K562 (cell line): Measurements from ENCODE around the gene CLSTN2. TPM values are rescaled to one million over a fixed set of nuclear protein-coding genes. Genes with fewer than 3 reads are reported as not detected.

Experiments used
- ATAC-seq: fragments of 200-7000 bp; cut with Tn5 transposase; 3 replicates; pipeline ENCODE4 v1.9.1; 2020; ENCODE audit warnings: moderate library complexity
- BruUV-seq: library from RNA; stranded (reverse); fragments of 400-500 nt; replicated peaks from 2 replicates; lab custom pipeline; 2021; lab: Mats Ljungman, UMichigan
- CTCF ChIA-PET: fragments of 300-600 bp; formaldehyde crosslinking; extraction: SDS; loops from one replicate; lab custom pipeline; 2021; ENCODE audit warnings: low intra/inter-chr PET ratio; lab: Yijun Ruan, JAX
- POLR2A ChIA-PET: fragments of 300-600, 350-650 bp; sonication (Branson Sonifier 250); formaldehyde crosslinking; extraction: SDS; loops from one replicate; lab custom pipeline; 2021; ENCODE audit warnings: antibody characterized with exemption, inconsistent platforms; lab: Yijun Ruan, JAX
- DNase-seq, 4 experiments: peaks; one replicate each; pipeline versions ENCODE4 v3.0.0 to v3.0.0-alpha.2; 2011 to 2018; ENCODE audit warnings: low spot score in 3 of 4, mixed read lengths in 3 of 4; ENCODE audit errors: extremely low read depth in 1 of 4
- FAIRE-seq: peaks from 2 replicates; lab custom pipeline; 2011; peaks lifted over from hg19 to GRCh38; lab: Jason Lieb, UNC
- H2AFZ ChIP-seq: 2 replicates; pipeline ENCODE4 v1.6.0; 2011; ENCODE audit warnings: low read depth, low read length, control low read depth, inconsistent platforms
- H3K27ac ChIP-seq: fragments of 200-600 bp; 3 replicates; pipeline ENCODE4 v1.8.0; 2011; ENCODE audit warnings: low read depth, mild to moderate bottlenecking, control low read depth, inconsistent platforms, low read length, moderate library complexity, mixed read lengths; ENCODE audit errors: extremely low read depth
- H3K27me3 ChIP-seq, 2 experiments: fragments of 300-600 bp in 1 of 2; 2 replicates in 1 of 2; 3 replicates in 1 of 2; pipeline versions ENCODE4 v1.6.0 to v1.8.0; 2011; ENCODE audit warnings: inconsistent platforms in 2 of 2, low read length in 2 of 2, mild to moderate bottlenecking in 1 of 2, mixed read lengths in 1 of 2, moderate library complexity in 1 of 2; ENCODE audit not compliant: control insufficient read depth in 2 of 2, insufficient read depth in 2 of 2
- H3K36me3 ChIP-seq: fragments of 300-600 bp; 3 replicates; pipeline ENCODE4 v1.8.0; 2011; ENCODE audit warnings: mild to moderate bottlenecking, low read length, inconsistent platforms; ENCODE audit not compliant: control insufficient read depth, insufficient read depth
- H3K4me1 ChIP-seq, 2 experiments: fragments of 200-600 bp in 1 of 2; replicated peaks in 1 of 2; 2 replicates in 1 of 2; 3 replicates in 1 of 2; pipeline versions ENCODE4 v1.5.1 to v1.8.0; 2011; ENCODE audit warnings: inconsistent platforms in 2 of 2, low read length in 2 of 2, mild to moderate bottlenecking in 1 of 2, mixed read lengths in 1 of 2, moderate library complexity in 1 of 2; ENCODE audit not compliant: control insufficient read depth in 2 of 2, insufficient read depth in 2 of 2
- H3K4me2 ChIP-seq: 2 replicates; pipeline ENCODE4 v1.6.1; 2011; ENCODE audit warnings: low read length, control low read depth, inconsistent platforms, mixed read lengths; ENCODE audit not compliant: insufficient read depth
- H3K4me3 ChIP-seq: fragments of 200-600 bp; sonication (generic), shearing (Covaris generic); 2 replicates; pipeline ENCODE4 v1.5.1; 2016; ENCODE audit warnings: control low read depth, inconsistent platforms
- H3K79me2 ChIP-seq: fragments of 200-600 bp; 3 replicates; pipeline ENCODE4 v1.8.0; 2011; ENCODE audit warnings: low read length, inconsistent platforms; ENCODE audit not compliant: control insufficient read depth, insufficient read depth
- H3K9ac ChIP-seq, 2 experiments: 2 replicates each; pipeline versions ENCODE4 v1.6.0 to v1.6.1; 2011; ENCODE audit warnings: low read depth in 2 of 2, low read length in 2 of 2, control low read depth in 1 of 2, inconsistent platforms in 1 of 2, mild to moderate bottlenecking in 1 of 2, mixed read lengths in 1 of 2; ENCODE audit not compliant: insufficient read depth in 1 of 2
- H3K9me1 ChIP-seq: one replicate; pipeline ENCODE4 v1.6.0; 2011; ENCODE audit warnings: inconsistent platforms, mild to moderate bottlenecking, low read length, moderate library complexity; ENCODE audit not compliant: control insufficient read depth, insufficient read depth
- H3K9me3 ChIP-seq: replicated peaks from 2 replicates; pipeline ENCODE4 v1.5.1; 2011; ENCODE audit warnings: low read depth, low read length, inconsistent platforms; ENCODE audit not compliant: control insufficient read depth, insufficient read depth
- H4K20me1 ChIP-seq: replicated peaks from 2 replicates; pipeline ENCODE4 v1.6.1; 2011; ENCODE audit warnings: low read length, inconsistent platforms, mixed read lengths; ENCODE audit not compliant: control insufficient read depth, insufficient read depth
- CBFA2T2 ChIP-seq: fragments of 450-650 bp; conservative IDR thresholded peaks from 2 replicates; pipeline ENCODE4 v1.6.1; 2017; ENCODE audit warnings: mild to moderate bottlenecking
- ESRRB ChIP-seq: fragments of 250-450 bp; sonication (Bioruptor Pico); IDR thresholded peaks from 2 replicates; pipeline ENCODE4 v1.5.0; 2020; ENCODE audit warnings: mild to moderate bottlenecking, moderate library complexity, borderline replicate concordance
- NFYB ChIP-seq: IDR thresholded peaks from 2 replicates; pipeline ENCODE4 v1.6.1; 2011; ENCODE audit warnings: mild to moderate bottlenecking, moderate library complexity; ENCODE audit not compliant: insufficient read length; ENCODE audit errors: extremely low read depth
- RAD51 ChIP-seq: fragments of 450-650 bp; IDR thresholded peaks from 2 replicates; pipeline ENCODE4 v1.7.1; 2016; ENCODE audit warnings: low read depth, mild to moderate bottlenecking, borderline replicate concordance
- RBM17 ChIP-seq: fragments of 200-400 bp; formaldehyde crosslinking; IDR thresholded peaks from 2 replicates; pipeline ENCODE4 v1.6.1; 2017; ENCODE audit warnings: low read depth, mild to moderate bottlenecking, low read length, borderline replicate concordance
- ZNF79 ChIP-seq: fragments of 250-450 bp; sonication (Bioruptor Pico); IDR thresholded peaks from 2 replicates; pipeline ENCODE4 v1.4.0; 2020; ENCODE audit warnings: low read depth, mild to moderate bottlenecking, moderate library complexity
- WGBS: fragments of 100-300 bp; shearing (Covaris generic); methylation state at CpG from one replicate; pipeline ENCODE4 v1.1.6; 2016; ENCODE audit warnings: low coverage, mixed read lengths; ENCODE audit not compliant: insufficient coverage; ENCODE audit errors: missing lambda C conversion rate; 5-methylcytosine and 5-hydroxymethylcytosine counted together
- in situ Hi-C: fragments of 300-500 bp; cut with MboI; formaldehyde crosslinking; loops from 4 replicates; pipeline ENCODE4 v1.15.0; 2018; ENCODE audit warnings: inconsistent platforms, mixed read lengths
- intact Hi-C: fragments of 100-400 bp; cut with micrococcal nuclease; formaldehyde crosslinking; loops from 2 replicates; pipeline ENCODE4 v1.14.2; 2022
- polyA plus RNA-seq, 8 experiments: library from polyadenylated mRNA; depleted of rRNA in 4 of 8; stranded (reverse) in 5 of 8; unstranded in 3 of 8; fragments of >200 nt; fragmentation: Nextera tagmentation in 2 of 8; fragmentation: Illumina TruSeq in 1 of 8; extraction: Ambion mirVana in 2 of 8; extraction: Trizol in 1 of 8; gene quantifications; 2 replicates each; pipeline versions ENCODE4 v1.2.1 to v1.2.3, GENCODE V29; 2011 to 2014; ENCODE audit warnings: inconsistent platforms in 1 of 8, missing spikeins in 1 of 8
- total RNA-seq, 7 experiments: library from RNA; depleted of rRNA in 6 of 7; stranded (reverse); fragments of >200 nt in 6 of 7; fragmentation: Illumina TruSeq in 2 of 7; extraction: Trizol in 2 of 7; gene quantifications; 2 replicates each; pipeline versions ENCODE4 v1.2.1 to v1.2.3, GENCODE V29; 2011 to 2021; ENCODE audit warnings: low replicate concordance in 1 of 7
- TF ChIP-seq, protein P1 (sequence below): sonication (generic); formaldehyde crosslinking; IDR thresholded peaks from 2 replicates; pipeline ENCODE4 v1.5.0; 2020; ENCODE audit warnings: missing genetic modification reagents
- TF ChIP-seq, protein P2 (sequence below): fragments of 450-650 bp; formaldehyde crosslinking; IDR thresholded peaks from 2 replicates; pipeline ENCODE4 v1.4.0; 2020; ENCODE audit warnings: mild to moderate bottlenecking, mixed read lengths

The CLSTN2 gene
- total and polyA plus RNA-seq, 9 of the 15 experiments (the other 6 are each of a cell fraction or from before 2014, with no cell fraction given): 0.02 to 0.04 (median 0.04) TPM; not detected in 6

GRCh38 chr3:140553591-140553990, 618.6 kb downstream of the CLSTN2 start:
- H3K4me2 ChIP-seq: no peak overlapping the region
- no peaks in the 10 kb centered on the region; the same call in 1 of the 2 replicates for H4K20me1 ChIP-seq
- ChIA-PET POLR2A (interaction anchor here (1.1 kb wide), 1 partner anchor 22 kb away, joined by 3 read pairs; no protein-coding TSS in a partner anchor), CTCF (interaction anchor here (0.8 kb wide), 1 partner anchor 184 kb away, joined by 3 read pairs; no protein-coding TSS in a partner anchor)
- no peaks in the 10 kb centered on the region for H3K4me1 ChIP-seq
- H3K27ac ChIP-seq: no peak overlapping the region
- H3K79me2 ChIP-seq: no peaks in the 10 kb centered on the region
- no peaks in the 10 kb centered on the region for H3K9me1 ChIP-seq
- 3% methylated on average over 4 of the region's 4 CpGs for WGBS
- peaks cover 4 to 12% of the 10 kb centered on the region in 2 experiments; a peak in 4 of 5 replicates for H3K27me3 ChIP-seq
- peak in 3 of 4 experiments; percentile 22 to 33 (median 33) for DNase-seq
- no peak for FAIRE-seq
- no peaks in the 10 kb centered on the region for H3K36me3 ChIP-seq
- H3K4me3 ChIP-seq: no peak overlapping the region
- TF ChIP-seq, protein P1, sequence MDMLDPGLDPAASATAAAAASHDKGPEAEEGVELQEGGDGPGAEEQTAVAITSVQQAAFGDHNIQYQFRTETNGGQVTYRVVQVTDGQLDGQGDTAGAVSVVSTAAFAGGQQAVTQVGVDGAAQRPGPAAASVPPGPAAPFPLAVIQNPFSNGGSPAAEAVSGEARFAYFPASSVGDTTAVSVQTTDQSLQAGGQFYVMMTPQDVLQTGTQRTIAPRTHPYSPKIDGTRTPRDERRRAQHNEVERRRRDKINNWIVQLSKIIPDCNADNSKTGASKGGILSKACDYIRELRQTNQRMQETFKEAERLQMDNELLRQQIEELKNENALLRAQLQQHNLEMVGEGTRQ (CRISPR knock-in tag): peak; percentile 43
- TF ChIP-seq NFYB (peak; percentile 37), ESRRB (no peak), RAD51 (0 out of 2 replicates have a peak, but pooled peaks have one; percentile 23), ZNF79 (no peak), CBFA2T2 (no peak), RBM17 (no peak)
- TF ChIP-seq, protein P2, sequence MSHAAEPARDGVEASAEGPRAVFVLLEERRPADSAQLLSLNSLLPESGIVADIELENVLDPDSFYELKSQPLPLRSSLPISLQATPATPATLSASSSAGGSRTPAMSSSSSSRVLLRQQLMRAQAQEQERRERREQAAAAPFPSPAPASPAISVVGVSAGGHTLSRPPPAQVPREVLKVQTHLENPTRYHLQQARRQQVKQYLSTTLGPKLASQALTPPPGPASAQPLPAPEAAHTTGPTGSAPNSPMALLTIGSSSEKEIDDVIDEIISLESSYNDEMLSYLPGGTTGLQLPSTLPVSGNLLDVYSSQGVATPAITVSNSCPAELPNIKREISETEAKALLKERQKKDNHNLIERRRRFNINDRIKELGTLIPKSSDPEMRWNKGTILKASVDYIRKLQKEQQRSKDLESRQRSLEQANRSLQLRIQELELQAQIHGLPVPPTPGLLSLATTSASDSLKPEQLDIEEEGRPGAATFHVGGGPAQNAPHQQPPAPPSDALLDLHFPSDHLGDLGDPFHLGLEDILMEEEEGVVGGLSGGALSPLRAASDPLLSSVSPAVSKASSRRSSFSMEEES (CRISPR knock-in tag): peak; percentile 46; the same call in 1 of the 2 replicates
- intact Hi-C loops (no loop called here), in situ Hi-C loops (no loop called here)
- BruUV-seq: no TSS peak
- no peak for ATAC-seq
- no peak overlapping the region for H3K9ac ChIP-seq
- H2AFZ ChIP-seq: no peak overlapping the region
- no peaks in the 10 kb centered on the region for H3K9me3 ChIP-seq
